NCI-H510A treated with DMSO at 0.1 percent for 48 hours (cell line): ENCODE measurements around the gene ANK3.

ENCODE experiments used
- DNase-seq: peaks from one replicate; lab custom pipeline; 2025; lab: John Stamatoyannopoulos, UW

ANK3 gene

GRCh38 chr10:60343254-60343653 is 46.4 kb downstream of the ANK3 start:
- DNase-seq: no peak

GRCh38 chr10:60341969-60342368 is 47.7 kb downstream of the ANK3 start:
- DNase-seq: no peak

DNA sequence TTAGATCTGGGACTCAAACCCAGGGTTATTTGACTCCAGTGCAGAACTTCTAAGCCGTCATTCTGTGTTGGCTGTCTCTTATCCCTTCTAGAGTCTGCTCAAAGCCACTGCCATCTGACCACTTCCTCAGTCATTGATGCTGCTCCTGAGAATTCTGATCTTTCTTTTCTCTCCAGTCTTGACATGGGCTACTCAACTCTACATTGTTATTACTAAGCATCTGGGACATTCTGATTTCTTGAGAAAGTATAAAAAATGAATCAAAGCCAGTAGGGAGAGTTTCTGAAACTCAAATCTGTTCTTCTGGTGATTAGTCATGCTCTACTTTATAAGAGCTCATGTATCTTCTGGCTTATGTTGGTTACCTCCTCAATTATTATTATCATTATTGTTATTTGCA is 48.7 kb downstream of the ANK3 start:
- DNase-seq: no peak

DNA sequence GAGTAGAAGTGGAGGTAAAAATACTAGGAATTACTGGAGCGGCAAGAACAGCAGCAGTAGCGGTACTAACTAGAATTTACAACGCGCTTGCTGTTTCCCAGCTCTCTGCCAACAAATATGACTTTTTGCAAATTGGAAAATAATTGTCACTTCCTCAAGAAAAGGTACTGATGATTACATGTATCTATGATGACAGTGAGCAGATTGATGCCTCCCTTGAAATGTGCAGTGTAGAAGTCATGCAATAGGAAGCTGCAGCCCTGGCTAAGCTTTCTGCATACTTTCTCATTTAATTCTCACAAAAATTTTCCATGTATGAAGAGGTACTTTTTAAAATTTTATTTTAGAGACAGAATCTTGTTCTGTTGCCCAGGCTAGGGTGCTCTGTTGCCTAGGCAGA is 49.9 kb downstream of the ANK3 start:
- no peak for DNase-seq

GRCh38 chr10:60338786-60339185 is 50.9 kb downstream of the ANK3 start:
- DNase-seq: no peak

GRCh38 chr10:60338002-60338564 is 51.6 kb downstream of the ANK3 start:
- no peak for DNase-seq

DNA sequence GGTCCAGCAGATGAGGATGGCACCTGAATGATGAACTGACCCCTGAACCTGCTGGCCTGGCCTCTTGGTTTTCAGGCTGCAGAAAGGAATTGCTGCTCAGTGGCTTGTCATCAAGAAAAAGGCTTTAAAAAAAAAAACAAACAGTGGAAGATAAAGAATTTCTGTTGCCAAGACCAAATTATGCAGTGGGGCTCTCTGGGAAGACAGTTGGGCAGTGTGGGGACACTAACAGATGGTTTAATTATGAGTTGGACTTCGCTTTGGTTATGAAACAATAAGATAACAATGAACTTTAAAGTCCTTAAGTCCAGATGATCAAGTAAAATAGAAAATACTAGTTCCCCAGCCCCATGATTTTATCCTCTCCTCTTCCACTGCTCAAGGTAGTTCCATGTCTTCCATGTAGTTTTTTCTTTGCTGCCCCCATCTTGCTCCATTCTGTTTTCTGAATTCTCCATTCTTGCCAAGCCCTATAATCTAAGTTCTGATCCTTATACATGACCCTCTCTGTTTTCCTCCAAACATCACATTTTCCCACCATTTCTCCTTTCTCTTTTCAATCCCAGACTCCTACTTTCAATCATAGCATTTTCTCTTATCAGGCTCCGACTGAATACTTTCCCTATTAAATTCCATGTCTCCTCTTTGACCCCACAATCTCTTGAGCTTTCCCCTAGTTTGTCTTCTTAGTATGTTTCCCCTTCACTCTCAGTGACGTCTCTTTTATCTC is 52.6 kb downstream of the ANK3 start:
- no peak for DNase-seq

DNA sequence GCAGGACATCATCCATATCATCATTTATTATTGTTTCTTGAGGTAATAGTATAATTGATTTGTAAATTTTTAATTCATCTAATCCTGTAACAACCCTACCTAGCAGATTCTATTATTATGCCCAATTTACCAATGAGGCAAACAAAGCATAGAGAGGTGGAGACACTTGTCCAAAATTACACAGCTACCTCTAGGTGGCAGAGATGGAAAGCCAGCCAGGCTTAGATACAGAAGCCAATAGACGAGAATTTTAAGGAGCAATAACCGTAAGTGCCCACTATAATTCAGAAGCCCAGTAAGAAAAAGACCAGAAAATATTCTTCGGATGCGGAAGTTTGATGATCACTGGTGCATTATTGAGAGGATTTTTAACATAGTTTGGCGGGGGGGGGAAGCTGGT is 54.0 kb downstream of the ANK3 start:
- DNase-seq: no peak

DNA sequence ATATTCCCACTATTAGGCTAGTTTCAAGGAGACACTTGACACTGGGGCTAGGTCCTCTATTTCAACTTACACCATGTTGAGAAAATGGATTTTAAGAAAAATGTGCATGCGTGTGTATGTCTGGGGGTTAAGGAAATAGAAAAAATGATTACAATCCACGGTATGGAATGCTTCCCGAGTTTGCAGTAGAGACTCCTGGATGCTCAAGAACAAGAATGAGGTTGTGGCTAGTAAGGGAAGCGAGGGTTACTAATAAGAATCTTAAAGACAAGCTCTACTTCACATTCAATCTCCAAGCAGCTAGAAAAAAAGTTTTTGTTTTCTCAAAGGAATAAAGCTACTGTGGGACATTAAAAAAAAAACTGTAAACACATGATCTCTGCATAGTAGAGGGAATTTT is 54.7 kb downstream of the ANK3 start:
- no peak for DNase-seq

DNA sequence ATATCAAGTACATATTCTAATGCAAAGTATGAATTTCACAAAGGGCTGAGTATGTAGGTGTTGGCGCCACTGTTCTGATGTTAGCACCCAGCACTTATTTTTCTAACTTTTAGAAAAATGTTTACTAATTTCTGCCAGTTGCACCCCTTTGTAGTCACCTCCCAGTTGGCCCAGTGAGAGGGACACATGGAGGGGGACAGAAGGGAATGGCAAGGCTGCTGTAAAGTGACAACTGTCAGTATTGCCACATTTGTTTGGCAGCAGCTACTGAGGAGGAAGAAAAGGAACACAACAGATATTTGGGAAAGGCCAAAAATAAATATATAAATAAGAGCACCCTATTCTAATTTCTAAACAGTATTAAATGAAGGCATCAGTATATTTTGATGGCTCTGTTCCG is 57.3 kb downstream of the ANK3 start:
- DNase-seq: no peak

DNA sequence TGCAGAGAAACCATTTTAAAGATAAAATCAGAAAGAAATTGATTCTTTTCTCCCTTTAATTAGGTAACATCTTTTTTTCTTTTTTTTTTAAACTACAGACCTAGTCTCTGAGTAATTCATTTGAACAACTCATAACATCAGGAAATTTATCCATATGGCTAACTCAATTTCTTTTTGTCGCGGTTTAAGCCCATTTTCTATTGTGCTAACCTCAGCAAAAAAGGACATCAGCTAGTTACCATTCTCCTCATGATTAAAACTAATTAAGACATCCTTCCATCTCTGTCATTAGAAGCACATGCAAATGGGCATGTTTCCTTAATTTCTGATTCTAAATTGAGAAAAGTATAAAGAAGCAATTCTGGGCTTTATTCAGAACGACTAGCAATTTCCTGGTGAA is 57.8 kb downstream of the ANK3 start:
- DNase-seq: no peak

DNA sequence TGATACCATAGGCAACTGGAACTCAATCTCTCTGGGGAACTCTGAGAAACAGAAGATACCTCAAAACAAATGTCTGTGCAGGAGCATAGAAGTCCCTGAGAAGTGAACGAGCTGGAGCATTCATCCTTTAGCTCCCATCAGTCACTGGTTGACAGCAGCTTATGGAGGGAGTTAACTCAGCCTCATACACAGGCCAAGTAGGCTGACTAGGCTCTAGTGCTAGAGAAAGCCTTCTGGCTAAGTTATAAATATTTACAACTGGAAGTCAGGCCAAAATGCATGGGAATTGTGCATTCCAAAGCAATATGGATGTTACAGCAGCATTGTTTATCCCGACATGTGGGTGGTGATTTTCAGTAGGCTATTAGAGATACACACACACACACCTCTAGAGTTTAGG is 66.5 kb downstream of the ANK3 start:
- no peak for DNase-seq

DNA sequence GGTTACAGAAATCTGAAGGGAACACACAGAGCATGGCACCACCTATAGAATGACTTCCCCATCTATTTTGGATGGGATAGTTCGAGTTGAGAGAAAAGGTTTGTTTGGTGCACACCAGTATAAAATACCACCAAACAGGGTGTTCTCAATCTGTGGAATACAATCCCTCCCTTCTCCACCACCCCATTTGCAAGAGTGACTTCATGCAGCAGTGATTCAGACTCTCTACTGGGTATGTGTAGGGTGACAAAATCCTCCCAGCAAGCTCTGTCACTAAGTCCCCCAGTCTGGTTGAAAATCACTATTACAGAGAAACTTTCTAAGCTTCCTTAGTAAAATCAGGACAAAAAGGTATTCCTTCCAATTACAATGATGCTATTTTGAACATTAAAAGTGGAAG is 69.0 kb downstream of the ANK3 start:
- no peak for DNase-seq

DNA sequence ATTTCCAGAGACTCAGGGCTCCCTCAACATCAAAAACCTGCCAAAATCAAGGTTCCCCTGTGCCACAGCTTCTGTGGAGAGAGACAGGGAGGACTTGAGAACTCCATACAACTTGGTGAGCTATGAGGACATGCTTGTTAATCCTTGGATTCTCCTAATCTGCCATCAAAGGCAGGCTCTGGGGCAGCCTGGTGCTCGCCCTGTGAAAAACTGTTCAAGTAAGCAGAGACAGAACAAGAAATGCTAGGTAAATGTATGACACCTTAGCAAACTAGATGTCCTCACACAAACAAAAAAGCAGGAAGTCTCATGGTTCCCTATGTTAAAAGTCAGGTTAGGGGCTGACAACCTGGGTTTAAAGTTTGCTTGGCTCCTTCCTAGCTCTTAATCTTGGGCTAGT is 73.6 kb downstream of the ANK3 start:
- DNase-seq: no peak

GRCh38 chr10:60315311-60315710 is 74.4 kb downstream of the ANK3 start:
- DNase-seq: no peak

DNA sequence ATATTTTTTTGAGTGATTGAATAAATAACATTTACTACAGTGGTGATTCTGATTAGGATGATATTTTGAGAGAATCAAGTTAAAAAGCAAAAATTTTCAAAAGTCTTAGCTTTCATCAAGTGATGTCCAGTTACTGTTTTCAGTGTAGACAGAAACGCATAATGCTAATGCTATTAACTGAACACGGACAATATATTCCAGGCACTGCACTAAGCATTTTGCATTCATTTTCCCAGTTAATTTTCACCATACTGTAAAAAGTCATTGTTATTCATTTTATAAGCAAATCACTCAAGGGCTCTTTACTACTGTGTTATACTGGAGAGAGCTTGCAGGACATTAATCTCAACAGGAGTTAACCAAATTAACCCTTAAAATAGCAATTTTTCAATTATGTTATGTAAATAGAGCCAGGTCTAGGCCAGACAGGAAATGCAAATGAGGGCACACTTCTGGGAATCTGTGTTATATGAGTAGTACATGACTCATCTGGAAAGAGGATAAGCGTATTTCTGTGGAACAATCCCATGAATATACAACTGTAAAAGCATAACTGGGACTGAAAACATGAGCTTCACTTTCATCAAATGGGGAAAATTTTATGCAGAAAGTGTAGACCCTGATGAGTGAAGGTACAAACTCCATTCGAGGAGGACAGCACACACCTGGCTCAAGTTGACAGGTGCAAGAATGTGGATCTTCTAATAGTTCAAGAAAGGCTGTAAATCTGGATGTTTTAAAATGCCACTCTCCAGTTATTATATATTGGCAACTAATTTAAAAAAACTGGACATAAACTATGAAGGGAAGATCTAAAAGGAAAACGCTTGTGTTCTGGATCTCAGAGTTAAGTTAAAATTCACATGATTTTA is 75.4 kb downstream of the ANK3 start:
- no peak for DNase-seq

DNA sequence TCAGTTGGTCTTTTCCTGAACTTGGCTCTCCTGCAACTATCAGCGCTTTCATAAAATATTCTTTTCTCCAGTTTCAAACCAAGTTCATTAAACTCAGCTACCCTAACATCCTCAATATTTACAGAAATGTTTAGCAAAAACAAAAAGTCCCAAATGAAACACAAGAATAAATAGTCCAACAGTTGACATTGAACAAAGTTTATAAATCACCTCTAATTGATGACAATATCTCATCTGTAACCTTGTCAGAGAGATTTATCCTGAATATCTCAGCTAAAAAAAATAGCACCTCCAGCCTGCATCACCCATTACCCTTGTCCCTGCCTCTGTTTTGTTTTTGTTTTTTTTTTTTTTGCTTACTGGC is 76.1 kb downstream of the ANK3 start:
- no peak for DNase-seq

- no peak for DNase-seq
Observed at GRCh38 chr10:60312818-60313588, 76.7 kb downstream of the ANK3 start.

- DNase-seq: no peak
Observed at GRCh38 chr10:60311821-60312220, 77.9 kb downstream of the ANK3 start.

DNA sequence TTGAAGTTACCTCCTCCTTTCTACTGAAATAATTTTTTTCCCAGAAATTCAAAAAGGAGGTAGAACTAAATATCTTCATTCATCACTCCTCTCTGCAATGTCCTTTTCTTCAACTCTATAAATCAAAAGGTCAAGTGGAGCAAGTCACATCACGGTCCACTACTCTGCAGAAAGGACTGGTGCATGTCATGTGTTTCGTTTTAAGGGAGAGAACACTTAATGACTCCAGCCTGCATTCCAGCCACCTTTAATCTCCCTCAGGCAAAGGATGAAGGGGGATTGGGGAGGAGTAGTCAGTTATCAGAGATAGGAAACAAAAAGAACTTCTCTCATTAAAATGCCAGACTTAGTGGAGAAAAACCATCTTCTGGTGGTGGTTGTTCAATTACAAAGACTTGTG is 78.9 kb downstream of the ANK3 start:
- no peak for DNase-seq

GRCh38 chr10:60309891-60310290 is 79.8 kb downstream of the ANK3 start:
- no peak for DNase-seq

DNA sequence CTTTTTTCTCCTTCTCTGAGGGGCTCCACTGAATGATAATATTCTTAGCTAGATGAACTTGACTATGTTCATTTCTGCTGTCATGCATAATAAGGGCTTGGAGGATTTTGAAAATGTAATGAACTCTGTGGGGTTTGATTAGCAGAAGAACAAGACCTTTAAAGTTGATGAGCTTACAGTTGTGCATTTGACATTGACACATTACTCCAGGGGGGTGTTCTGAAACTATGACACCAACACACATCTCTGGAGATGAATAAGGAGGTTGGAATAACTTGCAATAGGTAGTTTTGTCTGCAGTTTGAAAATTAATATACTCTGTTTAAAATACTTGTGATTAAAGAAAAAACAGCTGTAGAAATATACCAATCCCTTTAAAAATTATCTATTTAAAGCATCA is 80.3 kb downstream of the ANK3 start:
- DNase-seq: no peak
